ENCODE data around the gene MYL3. TPM values are rescaled to one million over a fixed set of nuclear protein-coding genes. Genes with fewer than 3 reads are reported as not detected.

The MYL3 gene
- total and polyA plus RNA-seq, 2 of the 4 experiments (the other 2 are of a cell fraction), result 0.09 TPM; not detected in 1

DNA sequence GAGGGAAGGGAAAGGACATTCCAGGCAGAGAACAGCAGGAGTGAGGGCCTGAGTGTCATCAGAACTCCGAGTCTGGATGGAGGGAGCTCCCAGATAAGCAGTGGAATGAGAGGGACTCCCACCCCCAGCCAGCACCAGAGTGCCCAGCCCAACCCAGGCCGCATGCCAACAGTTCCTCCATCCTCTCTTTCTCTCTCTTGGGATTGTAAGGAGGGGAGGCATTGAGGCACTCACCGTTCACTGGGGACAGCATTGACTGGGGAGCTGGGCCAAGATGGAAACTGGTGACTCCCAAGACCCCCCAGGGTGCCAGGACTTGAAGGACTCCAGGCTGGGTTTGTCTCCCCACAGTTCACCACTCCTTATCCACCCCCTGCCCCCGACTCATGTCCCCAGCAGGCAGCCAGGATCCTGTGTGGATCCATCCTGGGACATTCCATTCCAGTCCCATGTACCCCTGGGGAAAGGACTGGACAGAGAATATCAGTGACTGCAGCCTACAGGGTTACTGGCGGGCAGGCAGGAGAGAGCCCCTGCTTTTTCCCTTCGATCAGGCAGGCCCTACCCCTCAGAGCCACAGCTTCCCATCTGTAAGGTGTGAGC lies 30.0 kb upstream of the MYL3 start:
- ChIA-PET POLR2A (ENCODE audit: unreplicated experiment) (no interaction called here), CTCF (no interaction called here)
- H3K9me3 ChIP-seq (ENCODE audit: control insufficient read depth, insufficient read depth, low read length), result no peaks in the 10 kb centered on the region
- H3K9me1 ChIP-seq (ENCODE audit: insufficient read depth, low read length), result 0 out of 2 replicates have a peak, but pooled peaks cover 3% of the 10 kb centered on the region
- no peak overlapping the region for H4K91ac ChIP-seq (ENCODE audit: insufficient read depth, low read depth, low read length)
- ATAC-seq (ENCODE audit: low read depth) (no peak), DNase-seq (no peak)
- H3K36me3 ChIP-seq (ENCODE audit: control insufficient read depth, insufficient read depth, low read length), result no peaks in the 10 kb centered on the region
- no peak overlapping the region for H3K14ac ChIP-seq (replicated peaks; ENCODE audit: low read depth, low read length)
- no TSS peak for BruUV-seq (replicated peaks)
- no CpG with 5 or more reads among the region's 6 CpGs for WGBS, 2 experiments (ENCODE audit: extremely low coverage in 2 of 2, insufficient read length in 1 of 2)
- no peak overlapping the region for H4K8ac ChIP-seq (ENCODE audit: low read depth in 2 of 2, low read length in 2 of 2)
- intact Hi-C loops (cut with micrococcal nuclease), result no loop called here
- no peak overlapping the region for H3K56ac ChIP-seq (ENCODE audit: extremely low read depth, insufficient read depth, low read length)
- no peak overlapping the region for H4K5ac ChIP-seq (ENCODE audit: low read depth, low read length)
- H2BK15ac ChIP-seq (ENCODE audit: low read depth, low read length), result no peak overlapping the region
- TF ChIP-seq SMC3 (IDR thresholded peaks at IDR 0.05; ENCODE audit: low read depth, low read length), result no peak
- TF ChIP-seq NFE2L2 (IDR thresholded peaks at IDR 0.05; ENCODE audit: low read depth, low read length), result no peak
- TF ChIP-seq, protein P1, sequence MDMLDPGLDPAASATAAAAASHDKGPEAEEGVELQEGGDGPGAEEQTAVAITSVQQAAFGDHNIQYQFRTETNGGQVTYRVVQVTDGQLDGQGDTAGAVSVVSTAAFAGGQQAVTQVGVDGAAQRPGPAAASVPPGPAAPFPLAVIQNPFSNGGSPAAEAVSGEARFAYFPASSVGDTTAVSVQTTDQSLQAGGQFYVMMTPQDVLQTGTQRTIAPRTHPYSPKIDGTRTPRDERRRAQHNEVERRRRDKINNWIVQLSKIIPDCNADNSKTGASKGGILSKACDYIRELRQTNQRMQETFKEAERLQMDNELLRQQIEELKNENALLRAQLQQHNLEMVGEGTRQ (IDR thresholded peaks at IDR 0.05; ENCODE audit: low read depth, low read length), result no peak
- TF ChIP-seq CEBPB (IDR thresholded peaks at IDR 0.05; ENCODE audit: low read depth, low read length), result no peak
- TF ChIP-seq CHD1 (IDR thresholded peaks at IDR 0.05; ENCODE audit: low read depth, low read length), result no peak
- no peak for TF ChIP-seq FOS (IDR thresholded peaks at IDR 0.05; ENCODE audit: low read depth, low read length)
- TF ChIP-seq MAZ (IDR thresholded peaks at IDR 0.05; ENCODE audit: borderline replicate concordance, low read depth, low read length), result no peak
- TF ChIP-seq BHLHE40 (IDR thresholded peaks at IDR 0.05; ENCODE audit: low read depth, low read length), result no peak
- TF ChIP-seq, protein P2, sequence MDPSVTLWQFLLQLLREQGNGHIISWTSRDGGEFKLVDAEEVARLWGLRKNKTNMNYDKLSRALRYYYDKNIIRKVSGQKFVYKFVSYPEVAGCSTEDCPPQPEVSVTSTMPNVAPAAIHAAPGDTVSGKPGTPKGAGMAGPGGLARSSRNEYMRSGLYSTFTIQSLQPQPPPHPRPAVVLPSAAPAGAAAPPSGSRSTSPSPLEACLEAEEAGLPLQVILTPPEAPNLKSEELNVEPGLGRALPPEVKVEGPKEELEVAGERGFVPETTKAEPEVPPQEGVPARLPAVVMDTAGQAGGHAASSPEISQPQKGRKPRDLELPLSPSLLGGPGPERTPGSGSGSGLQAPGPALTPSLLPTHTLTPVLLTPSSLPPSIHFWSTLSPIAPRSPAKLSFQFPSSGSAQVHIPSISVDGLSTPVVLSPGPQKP (IDR thresholded peaks at IDR 0.05; ENCODE audit: borderline replicate concordance, low read depth, low read length), result no peak
- TF ChIP-seq, protein P3, sequence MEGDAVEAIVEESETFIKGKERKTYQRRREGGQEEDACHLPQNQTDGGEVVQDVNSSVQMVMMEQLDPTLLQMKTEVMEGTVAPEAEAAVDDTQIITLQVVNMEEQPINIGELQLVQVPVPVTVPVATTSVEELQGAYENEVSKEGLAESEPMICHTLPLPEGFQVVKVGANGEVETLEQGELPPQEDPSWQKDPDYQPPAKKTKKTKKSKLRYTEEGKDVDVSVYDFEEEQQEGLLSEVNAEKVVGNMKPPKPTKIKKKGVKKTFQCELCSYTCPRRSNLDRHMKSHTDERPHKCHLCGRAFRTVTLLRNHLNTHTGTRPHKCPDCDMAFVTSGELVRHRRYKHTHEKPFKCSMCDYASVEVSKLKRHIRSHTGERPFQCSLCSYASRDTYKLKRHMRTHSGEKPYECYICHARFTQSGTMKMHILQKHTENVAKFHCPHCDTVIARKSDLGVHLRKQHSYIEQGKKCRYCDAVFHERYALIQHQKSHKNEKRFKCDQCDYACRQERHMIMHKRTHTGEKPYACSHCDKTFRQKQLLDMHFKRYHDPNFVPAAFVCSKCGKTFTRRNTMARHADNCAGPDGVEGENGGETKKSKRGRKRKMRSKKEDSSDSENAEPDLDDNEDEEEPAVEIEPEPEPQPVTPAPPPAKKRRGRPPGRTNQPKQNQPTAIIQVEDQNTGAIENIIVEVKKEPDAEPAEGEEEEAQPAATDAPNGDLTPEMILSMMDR (conservative IDR thresholded peaks at IDR 0.05; ENCODE audit: low read depth, low read length), result no peak
- H3K9ac ChIP-seq (ENCODE audit: low read depth, low read length), result no peak overlapping the region
- H4K20me1 ChIP-seq (ENCODE audit: insufficient read depth, low read length), result peaks cover 4% of the 10 kb centered on the region
- H2BK5ac ChIP-seq (ENCODE audit: low read depth, low read length, poor library complexity, severe bottlenecking), result no peak overlapping the region
- no peaks in the 10 kb centered on the region; the same call in 1 of the 2 replicates for H3K4me1 ChIP-seq (ENCODE audit: control insufficient read depth, insufficient read depth, low read length)
- no peak overlapping the region for H2AFZ ChIP-seq (replicated peaks; ENCODE audit: low read length, poor library complexity)
- dilution Hi-C loops (cut with HindIII; ENCODE audit: low sequenced_read_pairs, unreplicated experiment), result no loop called here
- H2AK9ac ChIP-seq (replicated peaks; ENCODE audit: low read depth, low read length, poor library complexity), result peak overlapping the region; percentile 13
- H2AK5ac ChIP-seq (ENCODE audit: low read depth, low read length), result no peak overlapping the region
- H3K4ac ChIP-seq (ENCODE audit: low read depth, low read length), result no peak overlapping the region
- in situ Hi-C loops (cut with MboI; ENCODE audit: low sequenced_read_pairs), result loop anchor here (25.0 kb wide), 1 partner anchor 406 kb away; the partner anchor contains the start of gene RTP3
- H3K4me3 ChIP-seq (ENCODE audit: insufficient read depth, low read depth, low read length), result no peak overlapping the region
- no peak overlapping the region for H3K23ac ChIP-seq (ENCODE audit: low read depth, low read length)
- H3K27ac ChIP-seq (ENCODE audit: insufficient read depth, low read length), result no peak overlapping the region
- H3K4me2 ChIP-seq (ENCODE audit: low read depth, low read length), result no peak overlapping the region
- H2BK20ac ChIP-seq (ENCODE audit: low read depth, low read length), result no peak overlapping the region
- no peak overlapping the region for H2BK120ac ChIP-seq (ENCODE audit: low read depth, low read length)
- no peaks in the 10 kb centered on the region for H3K79me1 ChIP-seq (ENCODE audit: low read depth in 1 of 2, low read length in 2 of 2)
- peaks cover 48% of the 10 kb centered on the region for H3K27me3 ChIP-seq (ENCODE audit: control insufficient read depth, insufficient read depth, low read length)
- no peak overlapping the region for H3K18ac ChIP-seq (ENCODE audit: low read depth, low read length)
